H1 (cell line): Measurements from ENCODE around the gene ZNF768. TPM values are rescaled to one million over a fixed set of nuclear protein-coding genes. Genes with fewer than 3 reads are reported as not detected.

Experiments
- CHD7 ChIP-seq: fragments of 300-600 bp; sonication (generic); IDR thresholded peaks from 2 replicates; pipeline ENCODE4 v1.7.1; 2012; ENCODE audit warnings: low read length, moderate library complexity, mild to moderate bottlenecking, inconsistent platforms; ENCODE audit not compliant: insufficient replicate concordance
- SRF ChIP-seq: IDR thresholded peaks from 2 replicates; pipeline ENCODE4 v1.6.1; 2011; ENCODE audit warnings: mild to moderate bottlenecking, low read depth, low read length, moderate library complexity
- TEAD4 ChIP-seq: IDR thresholded peaks from 2 replicates; pipeline ENCODE4 v1.6.1; 2012; ENCODE audit warnings: low read depth, low read length, inconsistent platforms, mixed read lengths
- polyA plus RNA-seq, 7 experiments: library from polyadenylated mRNA; depleted of rRNA in 3 of 7; stranded (reverse) in 5 of 7; unstranded in 2 of 7; fragments of >200 nt in 5 of 7; fragments of 200-250 nt in 2 of 7; gene quantifications; 1 replicate in 5 of 7; 2 replicates in 1 of 7; 4 replicates in 1 of 7; pipeline versions ENCODE4 v1.2.1 to v1.2.3, GENCODE V29; 2011 to 2013; ENCODE audit warnings: missing spikeins in 2 of 7, mixed read lengths in 2 of 7
- total RNA-seq: library from RNA; stranded (reverse); fragmentation: NEBNext Ultra II Directional; extraction: Animal tissue kit (Norgen Biotek cat#: 25700); gene quantifications from 2 replicates; pipeline ENCODE4 v1.2.1, GENCODE V29; 2021

Gene ZNF768
- total and polyA plus RNA-seq, 2 of the 8 experiments (the other 6 are each of a cell fraction or from before 2014, with no cell fraction given): 36.1 to 47.7 TPM

- TF ChIP-seq CHD7 (no peak), TEAD4 (no peak), SRF (no peak)
- TF ChIP-seq, all 59 proteins: peak for 4
These were observed 34.9 kb upstream of the ZNF768 start (continued) for GRCh38 chr16:30561089-30561816.
